Measurements from ENCODE around the gene RINL. TPM values are rescaled to one million over a fixed set of nuclear protein-coding genes. Genes with fewer than 3 reads are reported as not detected.

RINL gene
- total and polyA plus RNA-seq, 2 of the 8 experiments (the other 6 are each of a cell fraction or from before 2014, with no cell fraction given), result 11.1 to 11.9 TPM

- TF ChIP-seq ATF2 (IDR thresholded peaks at IDR 0.05; ENCODE audit: low read length) (no peak), BCL11A (IDR thresholded peaks at IDR 0.05; ENCODE audit: low read depth in 2 of 2, low read length in 2 of 2) (no peak), MAX (IDR thresholded peaks at IDR 0.05) (no peak)
Observed at GRCh38 chr19:38837656-38838121, 40.4 kb downstream of the RINL start (continued).

All from H1 (cell line).